ENCODE data around the gene GAREM1. TPM values are rescaled to one million over a fixed set of nuclear protein-coding genes. Genes with fewer than 3 reads are reported as not detected.

GAREM1 gene
- total RNA-seq, 1 experiment from 2014 or later = 11.1 TPM

DNA sequence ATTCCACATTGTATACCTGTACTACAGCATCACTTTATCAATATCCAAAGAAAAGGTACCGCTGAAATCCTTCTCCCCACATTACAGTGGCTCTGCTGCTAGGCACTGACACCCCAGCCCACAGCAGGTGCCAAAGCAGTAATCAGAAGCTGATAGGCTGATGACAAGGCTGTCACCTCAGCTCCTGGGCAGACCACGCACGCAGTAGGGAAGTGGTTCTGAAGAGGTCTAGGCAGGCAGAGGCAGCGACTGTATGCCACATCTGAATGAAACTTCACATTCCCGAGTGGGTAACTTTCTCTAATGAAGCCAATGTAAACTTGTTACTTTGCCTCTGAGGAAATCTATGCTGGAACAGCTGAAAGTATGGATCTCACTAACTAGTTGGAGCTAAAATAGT lies 167.9 kb downstream of the GAREM1 start:
- Histone ChIP-seq H3K36me3 (ENCODE audit: control insufficient read depth in 1 of 2, insufficient read depth in 2 of 2, low read length in 2 of 2) (no peaks in the 10 kb centered on the region), H3K27ac (ENCODE audit: low read depth, low read length) (no peak overlapping the region), H3K4me3 (replicated peaks in 1 of 2; ENCODE audit: low read depth in 1 of 2, low read length in 2 of 2) (no peak overlapping the region), H3K9ac (ENCODE audit: low read length) (no peak overlapping the region), H3K9me3 (ENCODE audit: control insufficient read depth in 1 of 2, insufficient read depth in 1 of 2, low read depth in 1 of 2, low read length in 2 of 2) (no peaks in the 10 kb centered on the region), H3K4me2 (ENCODE audit: low read length) (no peak overlapping the region), H3K27me3 (ENCODE audit: insufficient read depth, low read length) (no peaks in the 10 kb centered on the region), H4K20me1 (ENCODE audit: insufficient read depth) (no peaks in the 10 kb centered on the region), H3K79me2 (ENCODE audit: insufficient read depth, low read length) (no peaks in the 10 kb centered on the region), H3K9me2 (ENCODE audit: insufficient read depth) (no peaks in the 10 kb centered on the region), H3K4me1 (ENCODE audit: control insufficient read depth in 1 of 2, insufficient read depth in 2 of 2, low read length in 2 of 2) (peaks cover 0 to 5% of the 10 kb centered on the region in 2 experiments; a peak in 1 of 4 replicates), H2AFZ (ENCODE audit: low read depth, low read length, poor library complexity, severe bottlenecking) (no peak overlapping the region)
- ATAC-seq = no peak
- CTCF ChIA-PET = no interaction called here
- TF ChIP-seq, protein P1, sequence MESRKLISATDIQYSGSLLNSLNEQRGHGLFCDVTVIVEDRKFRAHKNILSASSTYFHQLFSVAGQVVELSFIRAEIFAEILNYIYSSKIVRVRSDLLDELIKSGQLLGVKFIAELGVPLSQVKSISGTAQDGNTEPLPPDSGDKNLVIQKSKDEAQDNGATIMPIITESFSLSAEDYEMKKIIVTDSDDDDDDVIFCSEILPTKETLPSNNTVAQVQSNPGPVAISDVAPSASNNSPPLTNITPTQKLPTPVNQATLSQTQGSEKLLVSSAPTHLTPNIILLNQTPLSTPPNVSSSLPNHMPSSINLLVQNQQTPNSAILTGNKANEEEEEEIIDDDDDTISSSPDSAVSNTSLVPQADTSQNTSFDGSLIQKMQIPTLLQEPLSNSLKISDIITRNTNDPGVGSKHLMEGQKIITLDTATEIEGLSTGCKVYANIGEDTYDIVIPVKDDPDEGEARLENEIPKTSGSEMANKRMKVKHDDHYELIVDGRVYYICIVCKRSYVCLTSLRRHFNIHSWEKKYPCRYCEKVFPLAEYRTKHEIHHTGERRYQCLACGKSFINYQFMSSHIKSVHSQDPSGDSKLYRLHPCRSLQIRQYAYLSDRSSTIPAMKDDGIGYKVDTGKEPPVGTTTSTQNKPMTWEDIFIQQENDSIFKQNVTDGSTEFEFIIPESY (IDR thresholded peaks at IDR 0.05; ENCODE audit: extremely low read depth, insufficient replicate concordance, low read length) = no peak
- TF ChIP-seq REST (IDR thresholded peaks at IDR 0.05; ENCODE audit: low read depth) (no peak), EZH2 (IDR thresholded peaks at IDR 0.05) (no peak), SIN3A (IDR thresholded peaks at IDR 0.05; ENCODE audit: low read depth) (no peak), YY1 (IDR thresholded peaks at IDR 0.05; ENCODE audit: extremely low read depth, insufficient replicate concordance, low read depth, low read length) (no peak)
- RAD21 ChIA-PET (ENCODE audit: low non-redundant PET in 1 of 2, low total read pairs in 2 of 2, uncharacterized antibody in 2 of 2, unreplicated experiment in 2 of 2) = no interaction called here
- no peak for DNase-seq (ENCODE audit: low read depth, low spot score)
- POLR2A ChIA-PET = interaction anchor here (1.6 kb wide), 1 partner anchor 168 kb away, joined by 3 read pairs; the partner anchor contains the start of gene GAREM1
- intact Hi-C loops (cut with micrococcal nuclease) = no loop called here
- no TSS peak for BruUV-seq (replicated peaks)

Measured in HCT116 (cell line).